Hematopoietic multipotent progenitor cell treated with erythropoietin and hydrocortisone succinate and interleukin-3 and kit ligand, for 6 days (in vitro differentiated cells): ENCODE data around the gene RBM27.
A peak's percentile ranks its signal among the peaks of the same experiment; 100 is the strongest.
"Not testable (repeated sequence)": the region's sequence is repeated elsewhere in the genome, so short reads cannot be mapped to it uniquely, and the experiment has no call there.

Experiments used
- DNase-seq: peaks from one replicate; pipeline ENCODE4 v3.0.0-alpha.2; 2015

The RBM27 gene

DNA sequence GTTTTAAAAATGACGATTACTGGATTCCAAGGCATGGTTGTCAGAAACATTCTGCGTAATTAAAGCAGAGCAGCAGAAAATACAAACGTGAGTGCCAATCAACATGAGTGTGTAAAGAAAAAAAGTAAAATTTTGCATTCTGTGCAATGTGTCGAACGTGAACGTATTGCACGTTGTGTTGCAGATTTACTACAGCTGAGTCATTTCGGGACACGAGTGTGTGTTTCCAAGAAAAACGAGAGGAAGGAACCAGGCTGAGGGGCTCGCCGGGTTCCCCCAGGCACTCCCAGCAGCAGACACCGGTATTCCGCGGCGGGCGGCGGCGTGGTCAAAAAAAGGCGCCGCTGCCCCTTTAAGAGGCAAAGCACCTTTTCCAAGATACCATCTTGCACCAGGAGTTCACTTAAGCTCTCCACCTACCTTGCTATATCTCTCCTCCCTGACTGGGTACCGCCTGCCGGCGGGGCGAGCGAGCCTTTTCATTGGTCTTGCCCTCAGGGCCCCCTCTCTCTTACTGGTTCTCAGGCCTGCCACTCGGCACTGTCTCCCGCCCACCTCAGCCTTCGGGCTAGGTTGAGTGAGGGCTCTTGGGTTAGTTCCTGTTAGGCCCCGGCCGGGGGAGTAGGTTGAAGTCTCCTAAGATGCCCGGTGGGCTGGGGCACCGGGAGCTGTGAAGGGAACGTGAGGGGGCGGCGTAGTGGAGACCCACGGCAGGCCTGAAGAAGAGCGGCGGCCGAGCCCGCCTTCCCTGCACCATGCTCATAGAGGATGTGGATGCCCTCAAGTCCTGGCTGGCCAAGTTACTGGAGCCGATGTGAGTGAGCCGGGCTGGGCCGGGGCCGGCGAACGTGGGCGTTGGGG is at the start of gene RBM27:
Gene RBM27, plus strand, starts transcription at position 595 of the 861 bp plus-strand sequence. Its CDS starts 161 bp downstream, at position 756.
- DNase-seq: peak; percentile 99

DNA sequence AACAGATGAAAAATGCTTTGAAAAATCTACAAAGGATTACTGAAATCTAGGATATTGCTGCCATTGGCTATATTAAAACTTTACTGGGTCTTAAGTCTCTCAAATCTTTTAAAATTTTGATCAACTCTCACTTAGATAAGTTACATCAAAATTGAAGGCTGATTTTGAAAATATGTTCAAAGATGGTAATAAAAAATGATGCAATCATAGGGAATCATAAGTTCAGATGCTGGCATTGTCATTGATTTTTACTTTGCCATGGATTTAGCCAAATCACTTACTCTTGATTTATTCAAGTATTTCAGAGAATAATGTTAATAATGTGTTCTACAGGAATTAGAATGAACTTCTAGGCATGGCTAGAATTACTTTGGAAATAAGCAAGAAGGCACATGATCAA is 45.1 kb upstream of the RBM27 start:
- DNase-seq: no peak

GRCh38 chr5:146164382-146164781 is 39.0 kb upstream of the RBM27 start:
- DNase-seq: no peak

- DNase-seq: no peak
Observed at GRCh38 chr5:146165460-146165859, 37.9 kb upstream of the RBM27 start.

DNA sequence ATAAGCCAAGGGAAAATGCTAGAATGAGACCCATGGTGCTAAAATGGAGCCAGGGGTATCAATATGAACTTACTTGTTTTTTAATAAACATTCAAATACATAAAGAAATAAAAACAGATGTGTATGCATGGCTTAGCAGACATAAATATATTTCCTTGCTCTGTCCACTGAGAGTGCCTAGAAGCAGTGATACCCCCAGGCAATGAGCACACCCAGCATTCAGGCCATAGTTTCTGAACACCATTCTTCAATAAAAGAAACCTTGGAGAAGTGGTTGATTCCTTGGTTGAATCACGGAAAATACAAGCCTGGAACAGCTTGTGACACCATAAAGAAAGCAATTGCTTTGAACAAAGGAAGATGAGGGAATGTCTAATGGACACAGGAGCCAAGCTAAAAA is 37.5 kb upstream of the RBM27 start:
- no peak for DNase-seq

GRCh38 chr5:146169076-146169475 is 34.3 kb upstream of the RBM27 start:
- DNase-seq: no peak

- not testable (repeated sequence) for DNase-seq
Observed at GRCh38 chr5:146173049-146173448, 30.4 kb upstream of the RBM27 start.

GRCh38 chr5:146173597-146173996 is 29.8 kb upstream of the RBM27 start:
- no peak for DNase-seq

DNA sequence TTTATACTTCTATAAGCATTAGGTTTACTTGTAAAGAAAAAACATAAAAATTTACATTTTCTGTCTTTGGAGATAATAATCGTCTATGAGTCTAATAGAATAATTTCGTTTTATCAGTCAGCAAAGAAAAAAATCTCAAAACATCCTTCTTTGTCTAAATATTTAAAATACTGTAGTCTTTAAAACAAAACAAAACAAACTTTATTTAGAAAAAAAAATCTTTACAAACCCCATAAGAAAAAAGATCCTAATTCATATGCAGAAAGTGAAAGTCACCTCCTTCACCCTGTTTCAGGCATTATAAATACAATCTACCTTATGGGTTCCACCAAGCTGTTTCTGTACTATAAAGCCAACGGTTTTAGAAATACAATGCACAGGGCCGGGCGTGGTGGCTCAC is 26.6 kb upstream of the RBM27 start:
- no peak for DNase-seq

GRCh38 chr5:146179696-146180095 is 23.7 kb upstream of the RBM27 start:
- no peak for DNase-seq

DNA sequence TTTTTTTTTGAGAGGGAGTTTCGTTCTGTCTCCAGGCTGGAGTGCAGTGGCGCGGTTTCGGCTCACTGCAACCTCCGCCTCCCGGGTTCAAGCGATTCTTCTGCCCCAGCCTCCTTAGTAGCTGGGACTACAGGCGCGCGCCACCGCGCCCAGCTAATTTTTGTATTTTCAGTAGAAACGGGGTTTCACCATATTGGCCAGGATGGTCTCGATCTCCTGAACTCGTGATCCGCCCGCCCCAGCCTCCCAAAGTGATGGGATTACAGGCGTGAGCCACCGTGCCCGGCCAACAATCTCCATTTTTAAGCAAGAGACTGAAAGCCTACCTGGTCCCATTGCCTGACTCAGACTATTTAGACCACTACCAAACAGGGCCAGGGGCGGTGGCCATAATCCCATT is 20.0 kb upstream of the RBM27 start:
- DNase-seq: not testable (repeated sequence)

DNA sequence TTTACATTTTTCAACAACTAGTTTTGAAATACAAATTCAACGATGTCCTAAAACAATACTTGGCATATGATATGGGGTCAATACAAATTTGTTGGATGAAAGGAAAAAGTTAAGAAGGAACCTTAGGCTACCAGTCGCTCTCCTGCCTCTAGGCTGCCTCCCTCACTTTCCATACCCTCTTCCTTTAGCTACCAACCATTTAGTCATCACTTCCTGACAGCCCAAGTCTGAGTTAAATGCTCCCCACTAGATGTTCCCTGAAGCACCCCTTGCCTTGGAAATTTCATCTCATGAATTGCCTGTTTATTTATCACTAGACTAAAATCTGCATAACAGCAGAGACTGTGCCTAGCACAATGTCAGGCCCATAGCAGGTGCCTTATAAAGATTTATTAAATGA is 18.2 kb upstream of the RBM27 start:
- DNase-seq: no peak

DNA sequence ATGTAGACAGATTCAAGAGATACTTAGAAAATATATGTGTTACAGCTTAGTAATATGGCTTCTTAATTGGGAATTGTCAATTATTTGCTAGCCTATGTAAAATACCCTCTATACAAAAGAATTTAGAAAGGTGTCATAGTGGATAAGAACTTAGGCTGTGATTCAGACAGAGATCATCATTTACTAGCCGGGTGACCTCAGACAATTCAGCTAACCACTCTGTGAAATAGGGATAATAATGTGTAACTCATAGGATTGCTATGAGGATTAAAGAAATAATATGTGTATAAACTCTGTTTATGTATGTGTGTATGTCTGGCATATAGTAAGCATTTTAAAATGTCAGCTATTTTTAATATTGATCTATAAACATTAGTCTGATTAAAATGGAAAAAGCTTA is 15.0 kb upstream of the RBM27 start:
- DNase-seq: no peak

GRCh38 chr5:146192571-146193043 is 10.8 kb upstream of the RBM27 start:
- DNase-seq: no peak

GRCh38 chr5:146193285-146193684 is 10.1 kb upstream of the RBM27 start:
- no peak for DNase-seq

- not testable (repeated sequence) for DNase-seq
Observed at GRCh38 chr5:146194997-146195396, 8.4 kb upstream of the RBM27 start.

- DNase-seq: no peak
Observed at GRCh38 chr5:146196459-146197048, 6.9 kb upstream of the RBM27 start.

- DNase-seq: no peak
Observed at GRCh38 chr5:146199176-146199815, 4.1 kb upstream of the RBM27 start.

- DNase-seq: not testable (repeated sequence)
Observed at GRCh38 chr5:146201795-146202194, 1.6 kb upstream of the RBM27 start.

DNA sequence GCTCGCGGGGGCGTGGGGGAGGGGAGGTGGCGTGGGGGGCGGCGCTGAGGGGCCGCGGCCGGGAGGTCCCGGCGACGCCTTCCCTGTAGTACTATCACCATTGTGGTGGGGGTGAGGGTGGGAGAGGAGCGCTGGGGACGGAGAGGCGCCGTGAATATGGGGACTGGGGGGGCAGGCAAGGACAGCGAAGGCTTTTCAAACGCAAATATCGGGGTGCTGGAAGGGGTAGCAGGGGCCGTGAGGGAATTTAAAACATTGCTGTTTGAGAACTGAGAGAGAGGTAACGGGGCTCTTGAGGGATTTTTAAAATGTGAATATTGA is 427 bp downstream of the RBM27 start:
- DNase-seq: peak; percentile 56

DNA sequence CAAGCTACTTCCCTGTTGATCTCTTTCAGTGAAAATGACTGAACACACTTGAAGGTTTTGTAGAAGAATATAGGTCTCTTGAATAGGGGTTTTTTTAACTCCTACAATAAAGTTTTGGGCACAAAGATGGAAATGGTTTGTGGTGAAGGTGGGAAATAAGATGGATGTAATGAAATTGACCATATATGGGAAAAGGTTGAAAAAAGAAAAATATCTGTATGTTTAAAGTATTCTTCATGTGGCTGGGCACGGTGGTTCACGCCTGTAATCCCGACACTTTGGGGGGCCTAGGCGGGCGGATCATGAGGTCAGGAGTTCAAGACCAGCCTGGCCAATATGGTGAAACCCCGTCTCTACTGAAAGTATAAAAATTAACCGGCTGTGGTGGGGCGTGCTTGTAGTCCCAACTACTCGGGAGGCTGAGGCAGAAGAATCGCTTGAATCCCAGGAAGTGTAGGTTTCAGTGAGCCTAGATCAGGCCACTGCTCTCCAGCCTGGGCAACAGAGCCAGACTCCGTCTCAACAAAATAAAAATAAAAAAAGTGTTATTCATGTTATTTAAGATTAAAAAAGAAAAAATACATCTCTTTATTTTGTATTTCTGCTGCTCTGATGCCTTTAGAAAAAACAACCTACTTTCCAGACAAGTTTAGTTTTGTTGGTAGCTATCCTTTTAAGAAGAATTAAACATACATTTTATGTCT is 2.2 kb downstream of the RBM27 start:
- DNase-seq: no peak

- DNase-seq: no peak
Observed at GRCh38 chr5:146206257-146206656, 2.9 kb downstream of the RBM27 start.

DNA sequence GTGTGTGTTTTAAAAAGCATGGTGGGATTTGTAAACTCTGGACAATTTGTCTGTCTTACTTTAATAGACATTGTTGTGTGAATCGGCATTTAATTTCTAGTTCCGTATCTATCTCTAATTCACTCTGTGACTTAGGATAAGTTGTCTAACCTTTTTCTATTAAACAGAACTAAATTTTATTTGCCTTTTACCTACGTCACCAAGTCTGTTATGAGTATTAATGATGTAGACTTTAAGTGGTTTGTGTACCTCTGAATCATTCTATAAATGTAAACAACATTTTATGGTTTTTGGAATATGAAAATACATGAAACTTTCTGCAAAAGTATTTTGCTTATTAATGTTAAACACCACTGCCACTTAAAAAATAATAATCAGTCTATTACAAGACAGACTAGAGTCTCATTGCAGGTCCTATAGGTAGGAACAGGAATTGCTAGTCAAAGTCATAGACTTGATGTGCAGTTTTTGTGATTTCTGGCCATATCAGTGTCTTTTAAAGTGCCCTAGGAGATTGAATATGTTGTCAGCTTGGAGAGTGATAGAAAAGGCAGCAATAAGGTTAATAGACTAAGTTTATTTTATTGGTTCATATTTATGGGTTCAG is 5.6 kb downstream of the RBM27 start:
- DNase-seq: peak; percentile 42
